Stimulated activated CD4-positive, alpha-beta T cell treated with anti-CD3 and anti-CD28 coated beads, Interleukin-4, amount 100 ng/mL, for 48 hours (primary cell): Measurements from ENCODE around the gene CADPS.
"Not testable (repeated sequence)": the region's sequence is repeated elsewhere in the genome, so short reads cannot be mapped to it uniquely, and the experiment has no call there.

Source experiments
- DNase-seq, 2 donors: peaks; one replicate each; pipeline ENCODE4 v3.0.0-alpha.2; 2020; ENCODE audit warnings: low read depth in 2 of 2

The CADPS gene

GRCh38 chr3:62601238-62602070 is 273.8 kb downstream of the CADPS start:
- no peak for DNase-seq

GRCh38 chr3:62600033-62600432 is 275.2 kb downstream of the CADPS start:
- no peak for DNase-seq

GRCh38 chr3:62597491-62597890 is 277.7 kb downstream of the CADPS start:
- no peak for DNase-seq

GRCh38 chr3:62592408-62592807 is 282.8 kb downstream of the CADPS start:
- DNase-seq, result no peak

GRCh38 chr3:62589078-62589477 is 286.1 kb downstream of the CADPS start:
- DNase-seq, result no peak

GRCh38 chr3:62587579-62588031 is 287.6 kb downstream of the CADPS start:
- no peak for DNase-seq

GRCh38 chr3:62587169-62587568 is 288.0 kb downstream of the CADPS start:
- no peak for DNase-seq

GRCh38 chr3:62586356-62586755 is 288.9 kb downstream of the CADPS start:
- no peak for DNase-seq

GRCh38 chr3:62585861-62586260 is 289.4 kb downstream of the CADPS start:
- no peak for DNase-seq

GRCh38 chr3:62584636-62585035 is 290.6 kb downstream of the CADPS start:
- no peak for DNase-seq

GRCh38 chr3:62582495-62583172 is 292.6 kb downstream of the CADPS start:
- DNase-seq, result no peak

- not testable (repeated sequence) for DNase-seq
These were observed 294.7 kb downstream of the CADPS start for GRCh38 chr3:62580485-62580884.

GRCh38 chr3:62577153-62577552 is 298.1 kb downstream of the CADPS start:
- no peak for DNase-seq

- no peak for DNase-seq
These were observed 300.8 kb downstream of the CADPS start for GRCh38 chr3:62574266-62574898.

GRCh38 chr3:62571916-62572315 is 303.3 kb downstream of the CADPS start:
- DNase-seq, result no peak

- no peak for DNase-seq
These were observed 304.3 kb downstream of the CADPS start for GRCh38 chr3:62570888-62571287.

- no peak for DNase-seq
These were observed 305.6 kb downstream of the CADPS start for GRCh38 chr3:62569609-62570008.

GRCh38 chr3:62567097-62568021 is 307.9 kb downstream of the CADPS start:
- no peak for DNase-seq

- DNase-seq, result no peak
These were observed 309.1 kb downstream of the CADPS start for GRCh38 chr3:62566022-62566557.

GRCh38 chr3:62562596-62562995 is 312.6 kb downstream of the CADPS start:
- DNase-seq, result no peak

- DNase-seq, result no peak
These were observed 313.2 kb downstream of the CADPS start for GRCh38 chr3:62562017-62562416.
